CD8-positive, alpha-beta memory T cell (primary cell): ENCODE measurements around the gene HOXB13. TPM values are rescaled to one million over a fixed set of nuclear protein-coding genes. Genes with fewer than 3 reads are reported as not detected.
A peak's percentile ranks its signal among the peaks of the same experiment; 100 is the strongest.

Experiments used
- CTCF ChIA-PET: fragments of 350-600 bp; sonication (Branson Sonifier 250); formaldehyde crosslinking; loops from one replicate; lab custom pipeline; 2021; ENCODE audit warnings: antibody characterized with exemption; lab: Charles Lee
- POLR2A ChIA-PET: fragments of 350-600 bp; sonication (Branson Sonifier 250); formaldehyde crosslinking; loops from one replicate; lab custom pipeline; 2021; ENCODE audit warnings: antibody characterized with exemption; lab: Charles Lee
- DNase-seq, 5 donors: peaks; one replicate each; pipeline versions ENCODE4 v3.0.0 to v3.0.0-alpha.2; 2020 to 2022; ENCODE audit warnings: mixed read lengths in 1 of 5
- H3K27ac ChIP-seq: one replicate; pipeline ENCODE4 v1.7.0; 2013; ENCODE audit warnings: low read depth, mild to moderate bottlenecking, low read length, moderate library complexity
- H3K27me3 ChIP-seq: 2 replicates; pipeline ENCODE4 v1.7.0; 2013; ENCODE audit warnings: low read length, mild to moderate bottlenecking; ENCODE audit not compliant: insufficient read depth, poor library complexity, severe bottlenecking
- H3K36me3 ChIP-seq: 2 replicates; pipeline ENCODE4 v1.7.0; 2013; ENCODE audit warnings: mild to moderate bottlenecking, low read length, moderate library complexity; ENCODE audit not compliant: insufficient read depth
- H3K4me1 ChIP-seq: 2 replicates; pipeline ENCODE4 v1.7.0; 2013; ENCODE audit warnings: mild to moderate bottlenecking, low read length, moderate library complexity; ENCODE audit not compliant: insufficient read depth
- H3K4me3 ChIP-seq: 2 replicates; pipeline ENCODE4 v1.7.0; 2013; ENCODE audit warnings: mild to moderate bottlenecking, low read length
- H3K9me3 ChIP-seq: 2 replicates; pipeline ENCODE4 v1.7.0; 2013; ENCODE audit warnings: mild to moderate bottlenecking, low read length
- H3K27ac Mint-ChIP-seq, 8 donors: one replicate each; pipeline ENCODE4 v1.8.0; 2020 to 2021; ENCODE audit warnings: mixed read lengths in 8 of 8, mild to moderate bottlenecking in 6 of 8, inconsistent platforms in 3 of 8, moderate library complexity in 3 of 8
- H3K27me3 Mint-ChIP-seq, 2 donors: one replicate each; pipeline ENCODE4 v1.8.0; 2020 to 2021; ENCODE audit warnings: mixed read lengths in 2 of 2, mild to moderate bottlenecking in 1 of 2, moderate library complexity in 1 of 2
- H3K36me3 Mint-ChIP-seq, 3 donors: one replicate each; pipeline ENCODE4 v1.8.0; 2020 to 2021; ENCODE audit warnings: mixed read lengths in 3 of 3, inconsistent platforms in 1 of 3, mild to moderate bottlenecking in 1 of 3
- H3K4me1 Mint-ChIP-seq, 3 donors: one replicate each; pipeline ENCODE4 v1.8.0; 2020 to 2021; ENCODE audit warnings: mixed read lengths in 3 of 3, inconsistent platforms in 1 of 3, mild to moderate bottlenecking in 1 of 3
- H3K4me3 Mint-ChIP-seq, 7 donors: one replicate each; pipeline ENCODE4 v1.8.0; 2020 to 2021; ENCODE audit warnings: mixed read lengths in 7 of 7, mild to moderate bottlenecking in 6 of 7, moderate library complexity in 4 of 7, inconsistent platforms in 2 of 7
- H3K9me3 Mint-ChIP-seq, 5 donors: one replicate each; pipeline ENCODE4 v1.8.0; 2020 to 2022; ENCODE audit warnings: mixed read lengths in 5 of 5, mild to moderate bottlenecking in 3 of 5, moderate library complexity in 2 of 5, inconsistent platforms in 1 of 5
- polyA plus RNA-seq: library from polyadenylated mRNA; unstranded; fragments of 300-500 nt; fragmentation: Illumina TruSeq; gene quantifications from one replicate; pipeline ENCODE4 v1.2.3, GENCODE V29; 2021
- total RNA-seq, 2 experiments: library from RNA; stranded (reverse); gene quantifications; one replicate each; pipeline ENCODE4 v1.2.3, GENCODE V29; 2021

The HOXB13 gene
- total and polyA plus RNA-seq, 3 experiments from 2014 or later, result not detected

GRCh38 chr17:48752399-48753288, 24.1 kb upstream of the HOXB13 start:
- Mint-ChIP-seq H3K27me3 (peaks cover 78 to 91% of the 10 kb centered on the region in 2 donors), H3K9me3 (peaks cover 0 to 7% (median 6%) of the 10 kb centered on the region in 5 donors), H3K4me3 (peak overlapping the region in 2 of 7 donors; percentile 0 to 33), H3K36me3 (no peaks in the 10 kb centered on the region), H3K27ac (peak overlapping the region in 2 of 8 donors; percentile 9 to 56), H3K4me1 (peaks cover 16 to 19% (median 18%) of the 10 kb centered on the region in 3 donors)
- Histone ChIP-seq H3K9me3 (no peaks in the 10 kb centered on the region), H3K27me3 (peaks cover 96% of the 10 kb centered on the region), H3K36me3 (no peaks in the 10 kb centered on the region), H3K4me1 (no peaks in the 10 kb centered on the region), H3K4me3 (no peak overlapping the region), H3K27ac (no peak overlapping the region)
- CTCF ChIA-PET, result no interaction called here
- POLR2A ChIA-PET, result no interaction called here
- no peak for DNase-seq

GRCh38 chr17:48751733-48752398, 23.3 kb upstream of the HOXB13 start:
- Histone ChIP-seq H3K27me3 (peaks cover 96% of the 10 kb centered on the region), H3K9me3 (no peaks in the 10 kb centered on the region), H3K4me3 (no peak overlapping the region), H3K4me1 (no peaks in the 10 kb centered on the region), H3K27ac (no peak overlapping the region), H3K36me3 (no peaks in the 10 kb centered on the region)
- ChIA-PET POLR2A (no interaction called here), CTCF (interaction anchor here (0.9 to 1.7 kb wide), 2 partner anchors 26 to 28 kb away, joined by 3 to 5 read pairs; partner anchors contain the start of gene PRAC2)
- DNase-seq, result no peak
- Mint-ChIP-seq H3K4me3 (peak overlapping the region in 1 of 7 donors; percentile 13), H3K27ac (peak overlapping the region in 1 of 8 donors; percentile 48), H3K9me3 (peaks cover 0 to 7% (median 6%) of the 10 kb centered on the region in 5 donors), H3K27me3 (peaks cover 80 to 91% of the 10 kb centered on the region in 2 donors), H3K36me3 (no peaks in the 10 kb centered on the region), H3K4me1 (peaks cover 17 to 22% (median 21%) of the 10 kb centered on the region in 3 donors)

GRCh38 chr17:48751172-48751571, 22.6 kb upstream of the HOXB13 start:
- DNase-seq, result no peak
- Histone ChIP-seq H3K9me3 (no peaks in the 10 kb centered on the region), H3K27ac (no peak overlapping the region), H3K27me3 (peaks cover 99% of the 10 kb centered on the region), H3K4me1 (no peaks in the 10 kb centered on the region), H3K36me3 (no peaks in the 10 kb centered on the region), H3K4me3 (no peak overlapping the region)
- H3K4me1 Mint-ChIP-seq, result peaks cover 24 to 29% (median 28%) of the 10 kb centered on the region in 3 donors
- no peaks in the 10 kb centered on the region for H3K36me3 Mint-ChIP-seq
- H3K27me3 Mint-ChIP-seq, result peaks cover 85 to 91% of the 10 kb centered on the region in 2 donors
- ChIA-PET POLR2A (no interaction called here), CTCF (interaction anchor here (0.9 to 1.7 kb wide), 2 partner anchors 25 to 28 kb away, joined by 3 to 5 read pairs; partner anchors contain the start of gene PRAC2)
- peaks cover 0 to 7% (median 6%) of the 10 kb centered on the region in 5 donors for H3K9me3 Mint-ChIP-seq
- peak overlapping the region in 3 of 8 donors; percentile 28 to 74 (median 47) for H3K27ac Mint-ChIP-seq
- peak overlapping the region in 2 of 7 donors; percentile 1 to 29 for H3K4me3 Mint-ChIP-seq

GRCh38 chr17:48749621-48750553, 21.3 kb upstream of the HOXB13 start:
- peaks cover 25 to 32% (median 27%) of the 10 kb centered on the region in 3 donors for H3K4me1 Mint-ChIP-seq
- peak overlapping the region in 1 of 7 donors; percentile 56 for H3K4me3 Mint-ChIP-seq
- no peak overlapping the region for H3K4me3 ChIP-seq
- peaks cover 87 to 91% of the 10 kb centered on the region in 2 donors for H3K27me3 Mint-ChIP-seq
- no peak overlapping the region for H3K27ac ChIP-seq
- no peaks in the 10 kb centered on the region for H3K4me1 ChIP-seq
- peaks cover 99% of the 10 kb centered on the region for H3K27me3 ChIP-seq
- DNase-seq, result no peak
- H3K9me3 ChIP-seq, result no peaks in the 10 kb centered on the region
- H3K36me3 Mint-ChIP-seq, result no peaks in the 10 kb centered on the region
- peaks cover 1 to 7% (median 6%) of the 10 kb centered on the region in 5 donors for H3K9me3 Mint-ChIP-seq
- peak overlapping the region in 2 of 8 donors; percentile 28 to 74 for H3K27ac Mint-ChIP-seq
- CTCF ChIA-PET, result interaction anchor here (2.4 kb wide), 1 partner anchor 25 kb away, joined by 8 read pairs; no protein-coding TSS in a partner anchor
- no peaks in the 10 kb centered on the region for H3K36me3 ChIP-seq
- POLR2A ChIA-PET, result no interaction called here

- no peaks in the 10 kb centered on the region for H3K9me3 ChIP-seq
- Mint-ChIP-seq H3K9me3 (peaks cover 1 to 7% (median 6%) of the 10 kb centered on the region in 5 donors), H3K4me3 (peak overlapping the region in 1 of 7 donors; percentile 56), H3K36me3 (no peaks in the 10 kb centered on the region), H3K4me1 (peaks cover 20 to 26% (median 22%) of the 10 kb centered on the region in 3 donors), H3K27ac (peak overlapping the region in 1 of 8 donors; percentile 28), H3K27me3 (peaks cover 88 to 93% of the 10 kb centered on the region in 2 donors)
- CTCF ChIA-PET, result interaction anchor here (2.4 kb wide), 1 partner anchor 24 kb away, joined by 8 read pairs; no protein-coding TSS in a partner anchor
- H3K4me3 ChIP-seq, result no peak overlapping the region
- no peak for DNase-seq
- H3K27ac ChIP-seq, result no peak overlapping the region
- H3K4me1 ChIP-seq, result no peaks in the 10 kb centered on the region
- H3K27me3 ChIP-seq, result peaks cover 97% of the 10 kb centered on the region
- no peaks in the 10 kb centered on the region for H3K36me3 ChIP-seq
- POLR2A ChIA-PET, result no interaction called here
These were observed 20.4 kb upstream of the HOXB13 start for GRCh38 chr17:48748718-48749566.

- no peaks in the 10 kb centered on the region for H3K36me3 ChIP-seq
- peak overlapping the region in 1 of 8 donors; percentile 32 for H3K27ac Mint-ChIP-seq
These were observed 19.2 kb upstream of the HOXB13 start for GRCh38 chr17:48747445-48748363.

More at GRCh38 chr17:48747445-48748363, 19.2 kb upstream of the HOXB13 start:
- POLR2A ChIA-PET, result no interaction called here
- H3K4me1 ChIP-seq, result no peaks in the 10 kb centered on the region
- no peak overlapping the region for H3K4me3 ChIP-seq
- H3K27ac ChIP-seq, result no peak overlapping the region
- peaks cover 12 to 16% (median 14%) of the 10 kb centered on the region in 3 donors for H3K4me1 Mint-ChIP-seq
- H3K27me3 Mint-ChIP-seq, result peaks cover 84 to 92% of the 10 kb centered on the region in 2 donors
- H3K27me3 ChIP-seq, result peaks cover 93% of the 10 kb centered on the region
- DNase-seq, result no peak
- H3K36me3 Mint-ChIP-seq, result no peaks in the 10 kb centered on the region
- peak overlapping the region in 1 of 7 donors; percentile 74 for H3K4me3 Mint-ChIP-seq
- CTCF ChIA-PET, result interaction anchor here (2.4 kb wide), 1 partner anchor 23 kb away, joined by 8 read pairs; no protein-coding TSS in a partner anchor
- H3K9me3 ChIP-seq, result no peaks in the 10 kb centered on the region
- peaks cover 1 to 7% (median 6%) of the 10 kb centered on the region in 5 donors for H3K9me3 Mint-ChIP-seq
